Measurements from ENCODE around the gene LRPAP1.

The LRPAP1 gene

DNA sequence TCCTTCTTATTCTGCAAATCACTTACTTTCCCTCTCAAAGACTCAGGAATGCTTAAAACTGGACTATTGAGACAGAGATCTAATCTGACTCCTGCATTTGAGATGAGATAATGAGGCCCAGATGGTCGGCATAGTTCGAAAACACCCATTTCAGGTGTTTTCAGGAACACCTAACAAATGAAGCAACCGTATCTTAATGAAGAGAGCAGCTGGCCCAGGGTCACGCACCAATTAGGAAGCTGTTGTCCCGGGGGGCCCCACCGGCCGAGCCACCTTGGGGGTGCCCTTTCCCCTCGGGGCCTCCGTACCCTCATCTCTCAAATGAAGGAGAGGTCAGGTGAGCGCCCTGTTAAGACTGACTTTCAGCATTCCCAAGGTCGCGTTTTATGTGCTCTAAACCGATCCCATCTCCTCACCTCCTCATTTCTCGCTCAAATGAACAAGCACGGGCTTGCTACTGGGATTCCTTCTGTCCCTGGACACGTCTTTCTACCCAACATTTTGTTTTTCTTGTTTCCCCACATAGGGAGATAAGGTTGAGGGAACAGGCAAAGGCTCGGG lies 824 bp downstream of the LRPAP1 start:
- DNase-seq (ENCODE audit: low read depth) = no peak

DNA sequence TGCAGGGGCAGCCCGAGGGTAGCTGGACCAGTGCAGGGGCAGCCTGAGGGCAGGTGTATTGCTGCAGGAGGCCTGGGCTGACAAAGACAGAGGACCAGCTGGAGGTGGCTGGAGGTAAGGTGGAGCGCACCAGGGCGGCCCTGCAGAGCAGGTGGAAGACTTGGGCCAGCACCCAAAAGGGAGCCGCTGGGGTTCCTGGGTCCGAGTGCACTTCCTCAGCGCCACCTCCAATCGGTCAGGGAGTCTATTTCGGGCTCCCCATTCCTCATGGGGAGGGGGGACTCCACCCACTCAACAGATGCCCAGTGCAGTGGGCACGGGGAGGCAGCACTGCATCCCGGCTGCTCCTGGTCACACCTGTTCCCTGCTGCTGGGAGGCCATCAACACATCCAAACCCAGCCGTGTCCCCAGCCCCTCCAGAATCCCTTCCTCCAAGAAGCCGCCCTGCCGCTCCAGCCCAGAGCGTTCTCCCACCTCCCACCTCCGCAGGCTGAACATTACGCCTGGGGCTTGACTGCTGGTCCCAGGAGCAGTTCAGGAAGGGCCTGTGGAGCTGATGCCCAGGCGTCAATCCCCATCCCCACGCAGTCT lies 1.5 kb downstream of the LRPAP1 start:
- DNase-seq (ENCODE audit: low read depth) = no peak

DNA sequence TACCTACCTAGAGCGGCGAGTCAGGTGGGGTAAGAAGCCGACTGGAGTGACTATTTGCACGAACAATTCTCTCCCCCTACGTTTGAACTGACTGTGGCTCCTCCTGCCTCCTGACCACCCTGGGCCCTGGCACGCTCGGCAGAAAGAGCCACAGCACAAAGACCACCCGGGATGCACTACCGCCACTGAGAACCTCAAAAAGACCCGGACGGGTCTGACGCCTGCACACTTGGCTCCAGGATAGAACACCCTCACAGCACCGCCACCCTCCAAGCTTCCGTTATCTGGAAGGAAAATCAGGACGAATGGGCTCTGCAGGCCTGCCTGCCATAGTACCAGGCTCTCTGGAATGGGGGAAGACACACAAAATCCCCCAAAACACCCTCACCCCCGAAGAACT lies 2.2 kb downstream of the LRPAP1 start:
- no peak for DNase-seq (ENCODE audit: low read depth)

DNA sequence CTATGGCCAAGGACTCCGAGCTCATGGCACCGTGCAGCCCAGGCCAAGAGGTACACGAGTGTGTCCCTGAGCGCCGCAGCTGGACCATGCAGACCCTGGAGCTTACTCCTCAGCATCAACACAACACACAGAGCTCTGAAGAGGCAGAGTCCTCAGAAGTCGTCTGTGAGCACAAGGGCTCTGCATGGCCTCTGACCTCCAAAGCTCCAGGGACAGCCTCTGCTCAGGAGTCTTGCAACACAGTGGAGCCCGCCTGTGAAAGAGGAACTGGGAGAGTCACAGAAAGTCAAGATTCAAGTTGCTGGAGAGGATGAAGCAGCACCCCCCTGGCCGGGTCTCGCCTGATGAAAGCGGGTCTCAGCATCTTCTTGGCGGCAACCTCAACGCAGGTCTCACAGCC lies 2.9 kb downstream of the LRPAP1 start:
- no peak for DNase-seq (ENCODE audit: low read depth)

DNA sequence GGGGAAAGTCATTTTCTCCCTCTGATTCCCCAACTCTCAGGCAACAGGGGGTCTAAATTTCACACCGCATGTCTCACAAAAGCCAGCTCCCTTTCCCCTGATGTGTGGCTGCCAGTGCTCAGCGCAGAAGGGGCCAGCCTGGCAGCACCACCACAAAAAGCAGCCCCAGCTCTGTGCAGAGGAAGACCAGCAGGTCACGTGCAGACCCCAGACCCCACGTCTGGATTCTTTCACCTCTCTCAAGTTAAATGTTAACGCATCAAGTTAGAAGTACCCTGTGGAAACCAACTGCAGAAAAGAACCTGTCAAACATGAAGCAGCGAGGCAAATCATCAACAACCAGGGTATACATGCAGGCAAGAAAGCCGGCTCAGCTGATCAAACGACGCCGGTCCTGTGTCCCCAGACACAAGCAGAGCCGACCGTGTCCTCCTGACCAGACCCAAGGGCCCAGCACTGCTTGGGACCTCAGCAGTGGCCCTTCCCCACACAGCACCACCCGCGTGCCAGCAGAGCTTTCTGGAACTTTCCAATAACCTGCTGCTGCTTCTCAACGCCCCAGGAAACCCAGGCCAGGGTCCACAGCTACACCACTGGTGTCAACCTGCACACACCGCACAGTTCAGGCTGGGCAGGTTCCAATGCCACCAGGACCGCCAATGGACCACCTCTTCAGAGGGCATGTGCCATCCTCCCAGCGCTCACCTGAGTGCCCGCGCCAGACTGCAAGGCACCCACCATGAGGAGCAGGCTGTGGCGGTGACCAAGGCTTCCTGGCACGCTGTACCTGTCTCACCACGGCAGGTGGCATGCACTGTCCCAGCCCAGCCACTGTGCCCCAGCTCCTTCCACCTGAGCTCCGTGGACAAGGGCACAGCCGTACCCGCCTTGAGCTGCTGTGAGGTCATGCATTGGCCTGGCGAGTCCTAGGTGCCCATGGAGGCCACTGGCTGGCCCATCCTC lies 4.0 kb downstream of the LRPAP1 start:
- DNase-seq (ENCODE audit: low read depth) = no peak

DNA sequence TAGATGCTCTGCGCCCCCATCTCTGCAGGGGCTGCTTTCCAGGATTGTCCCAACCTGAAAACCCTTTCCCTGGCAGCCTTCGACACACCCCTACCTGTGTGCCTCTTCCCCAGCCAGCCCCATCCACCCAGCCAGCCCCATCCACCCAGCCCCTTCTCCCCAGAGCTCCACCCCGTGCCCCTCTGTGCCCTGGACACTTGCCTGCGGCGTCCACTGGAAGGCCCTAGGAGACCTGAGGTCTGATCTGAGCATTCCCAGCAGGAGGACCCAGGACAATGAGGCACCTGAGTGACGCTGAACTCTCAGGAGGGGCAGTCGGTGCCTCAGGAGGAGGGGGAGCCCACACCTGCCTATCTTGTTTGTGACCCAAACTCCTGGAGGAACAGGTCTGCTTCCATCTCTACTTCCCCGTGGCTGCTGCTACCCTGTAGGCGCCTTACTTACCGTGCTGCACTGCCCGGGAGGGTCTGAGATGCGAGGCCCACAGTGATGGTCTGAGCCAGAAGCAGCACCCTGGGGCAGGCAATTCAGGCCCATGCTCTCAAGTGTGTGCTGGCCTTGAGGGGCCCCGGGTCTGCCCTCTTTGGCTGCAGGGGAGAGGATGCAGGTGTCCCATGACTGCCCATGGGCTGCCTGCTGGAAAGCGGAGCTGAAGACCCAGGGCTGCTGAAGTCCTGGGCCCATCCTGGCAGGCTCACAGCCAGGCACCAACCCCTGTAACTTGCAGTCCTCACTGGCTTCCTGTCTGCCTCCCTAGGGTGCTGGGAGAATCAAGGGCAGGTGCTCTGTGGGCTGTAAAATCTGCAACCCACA lies 4.9 kb downstream of the LRPAP1 start:
- no peak for DNase-seq (ENCODE audit: low read depth)

DNA sequence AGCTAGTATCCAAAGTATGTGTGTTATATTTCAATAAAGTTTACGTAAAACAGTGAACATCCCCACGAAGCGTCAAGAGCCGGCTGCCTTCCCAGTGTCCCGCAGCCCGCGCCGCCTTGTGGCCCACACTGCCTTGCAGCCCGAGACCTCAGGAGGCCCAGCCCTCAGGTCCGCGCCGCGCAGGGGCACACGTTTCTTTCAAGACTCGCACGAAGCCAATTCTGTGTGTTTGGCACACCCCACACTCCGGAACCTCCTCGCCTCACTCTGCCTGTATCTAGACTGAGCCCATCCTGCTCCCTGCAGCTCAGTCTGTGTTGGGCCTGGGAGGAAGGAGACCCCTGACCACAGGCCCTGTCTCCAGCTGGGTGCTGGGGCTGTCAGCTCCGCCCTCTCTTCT lies 5.8 kb downstream of the LRPAP1 start:
- DNase-seq (ENCODE audit: low read depth) = no peak

DNA sequence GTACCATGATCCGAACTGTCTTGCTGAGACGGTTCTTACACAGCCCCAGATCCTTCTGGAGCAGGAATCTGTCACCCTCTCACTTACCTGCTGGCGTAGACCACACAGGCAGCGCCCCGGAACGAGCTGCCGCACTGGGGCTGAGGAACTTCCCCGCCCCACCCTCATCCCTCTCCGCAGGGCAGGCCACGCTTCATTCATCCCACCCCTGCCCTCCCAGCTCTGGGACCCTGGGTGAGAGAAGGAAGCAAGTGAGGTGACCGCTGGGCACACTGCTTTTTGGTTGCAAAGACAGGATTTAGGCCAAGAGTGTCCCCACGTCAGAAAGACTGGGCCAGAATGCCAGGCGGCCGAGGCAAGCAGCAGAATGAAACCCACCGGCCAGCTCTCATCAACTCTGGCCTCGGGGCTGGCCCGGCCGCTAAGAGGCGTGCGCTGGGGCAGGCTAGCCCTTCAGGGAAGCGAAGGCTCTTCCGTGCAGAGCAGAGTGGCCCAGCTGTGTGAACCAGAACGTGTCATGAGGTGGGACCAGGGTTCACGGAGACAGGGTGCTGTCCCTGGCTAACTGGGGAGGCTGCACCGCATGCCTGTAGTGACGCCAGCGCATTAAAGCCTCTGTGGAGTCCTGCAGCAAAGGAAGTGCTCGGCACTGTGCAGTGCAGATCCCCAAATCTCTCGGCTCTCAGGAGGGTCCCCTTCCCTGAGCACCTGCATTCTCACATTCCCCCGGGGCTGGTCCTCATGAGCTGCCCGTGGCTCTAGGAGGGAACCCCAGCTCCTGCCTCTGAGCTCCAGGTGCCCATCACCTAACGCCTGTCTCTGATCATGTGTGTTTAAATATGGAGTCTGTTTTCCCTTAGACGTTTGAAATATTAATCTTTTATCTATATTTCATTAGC lies 6.4 kb downstream of the LRPAP1 start:
- no peak for DNase-seq (ENCODE audit: low read depth)

DNA sequence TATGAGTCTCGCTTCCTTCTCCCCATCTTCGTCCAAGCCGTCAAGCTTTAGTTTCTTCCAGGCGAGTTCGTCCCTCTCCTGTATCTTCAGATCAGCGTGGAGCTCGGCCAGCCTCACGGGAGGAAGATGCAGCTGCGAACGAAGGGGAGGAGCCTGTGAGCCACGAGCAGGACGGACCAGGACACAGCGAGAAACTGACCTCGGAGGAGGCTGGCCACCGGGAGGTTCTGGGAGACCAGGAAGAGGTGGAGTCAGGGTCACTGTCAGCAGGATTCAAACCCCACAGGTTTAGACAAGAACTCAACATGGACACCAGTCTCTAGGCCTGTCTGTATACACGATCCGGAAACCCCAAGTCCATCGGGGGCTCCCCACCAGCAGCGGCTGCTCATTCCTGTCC lies 7.3 kb downstream of the LRPAP1 start:
- no peak for DNase-seq (ENCODE audit: low read depth)

DNA sequence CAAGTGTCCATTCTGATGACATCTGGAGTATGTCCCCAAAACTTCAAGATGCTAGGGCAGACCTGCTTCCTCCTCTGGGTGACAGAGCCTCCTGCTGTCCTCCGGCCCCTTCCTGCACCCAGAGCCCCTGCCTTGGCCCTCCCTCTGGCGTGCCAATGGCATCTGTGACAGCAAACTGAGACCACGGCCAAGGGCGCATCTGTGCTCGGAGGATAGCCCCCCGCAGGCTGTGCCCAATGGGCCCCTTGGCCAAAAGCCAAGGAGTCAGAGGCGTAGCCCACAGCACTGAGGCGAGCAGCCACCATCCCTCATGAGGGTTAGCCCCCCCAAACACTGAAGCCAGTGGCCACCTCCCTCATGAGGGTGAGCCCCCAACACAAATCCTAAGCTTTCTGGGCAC lies 7.9 kb downstream of the LRPAP1 start:
- DNase-seq (ENCODE audit: low read depth) = no peak

DNA sequence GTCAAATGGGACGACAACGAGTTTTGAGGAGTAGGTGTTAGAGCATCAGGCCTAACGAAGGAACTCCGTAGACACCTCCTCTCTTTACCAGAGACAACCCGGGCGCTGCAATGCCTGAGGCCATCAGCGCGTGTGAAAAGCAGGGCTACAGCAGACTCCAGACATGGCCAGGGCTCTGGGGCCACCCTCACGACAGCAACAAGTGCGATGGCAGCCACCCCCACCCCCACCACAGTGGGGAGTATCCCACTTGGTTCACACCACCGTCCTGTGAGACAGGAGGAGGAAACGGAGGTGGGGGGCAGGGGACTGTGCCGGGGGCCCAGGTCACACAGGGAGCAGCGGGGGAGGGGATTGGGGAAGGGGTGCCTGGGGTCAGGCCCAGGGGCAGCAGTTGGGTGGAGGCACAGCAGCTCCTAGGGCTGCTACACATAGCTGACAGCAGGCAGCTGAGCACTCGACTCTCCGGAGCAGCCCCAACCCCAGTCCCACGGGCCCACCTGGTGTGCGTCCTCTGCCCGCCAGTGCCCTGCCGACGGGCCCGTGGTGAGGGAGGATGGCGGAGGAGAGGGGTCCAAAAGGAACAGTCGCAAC lies 8.5 kb downstream of the LRPAP1 start:
- no peak for DNase-seq (ENCODE audit: low read depth)

DNA sequence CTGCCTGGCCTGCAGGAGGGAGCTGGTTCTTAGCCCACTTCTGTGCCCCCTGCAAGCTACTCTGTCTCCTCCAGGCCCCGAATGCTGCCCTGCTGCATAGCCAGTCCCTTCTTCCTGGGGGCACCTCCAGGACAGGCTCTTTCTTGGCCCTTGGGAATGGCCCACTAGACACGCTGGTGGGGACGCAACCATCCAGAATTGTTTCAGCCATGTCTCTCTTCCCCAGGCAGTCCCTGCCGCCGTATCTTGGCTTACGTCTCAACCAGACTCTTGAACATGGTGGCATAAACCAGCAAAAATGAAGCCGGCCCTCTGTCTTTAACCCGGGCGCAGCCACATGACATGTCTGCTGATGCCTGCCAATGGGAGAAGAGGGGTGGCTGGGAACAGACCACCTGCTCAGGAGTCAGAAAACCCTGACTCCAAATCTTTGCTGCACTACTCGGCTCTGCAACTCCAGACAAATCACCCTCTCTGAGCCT lies 9.0 kb downstream of the LRPAP1 start:
- no peak for DNase-seq (ENCODE audit: low read depth)

DNA sequence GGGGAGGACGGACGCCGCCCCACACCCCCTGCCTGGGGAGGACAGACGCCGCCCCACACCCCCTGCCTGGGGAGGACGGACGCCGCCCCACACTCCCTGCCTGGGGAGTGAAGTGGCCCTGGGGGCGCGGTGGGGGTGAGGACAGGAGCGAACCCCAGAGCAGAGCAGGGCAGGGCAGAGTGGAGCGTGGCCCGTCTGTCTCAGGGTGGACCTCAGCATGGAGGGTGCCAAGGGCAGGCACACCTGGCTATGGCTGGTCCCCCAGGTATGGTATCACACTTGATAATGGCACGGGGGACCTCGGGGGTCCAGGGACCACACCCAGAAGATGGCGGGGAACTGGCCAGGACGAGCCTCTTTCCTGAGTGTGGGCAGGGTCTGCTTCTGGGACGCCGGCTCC lies 9.6 kb downstream of the LRPAP1 start:
- no peak for DNase-seq (ENCODE audit: low read depth)

DNA sequence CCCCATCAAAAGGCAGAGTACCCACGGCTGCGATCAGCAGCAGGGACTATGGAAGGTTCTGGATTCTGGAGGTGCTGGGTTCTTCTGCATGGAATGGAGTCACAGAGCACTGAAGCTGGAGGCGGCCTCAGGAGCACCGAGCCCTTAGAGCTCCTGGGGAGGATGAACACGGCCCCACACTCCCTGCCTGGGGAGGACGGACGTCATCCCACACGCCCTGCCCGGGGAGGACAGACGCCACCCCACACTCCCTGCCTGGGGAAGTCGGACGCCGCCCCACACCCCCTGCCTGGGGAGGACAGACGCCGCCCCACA lies 9.9 kb downstream of the LRPAP1 start:
- DNase-seq (ENCODE audit: low read depth) = no peak

DNA sequence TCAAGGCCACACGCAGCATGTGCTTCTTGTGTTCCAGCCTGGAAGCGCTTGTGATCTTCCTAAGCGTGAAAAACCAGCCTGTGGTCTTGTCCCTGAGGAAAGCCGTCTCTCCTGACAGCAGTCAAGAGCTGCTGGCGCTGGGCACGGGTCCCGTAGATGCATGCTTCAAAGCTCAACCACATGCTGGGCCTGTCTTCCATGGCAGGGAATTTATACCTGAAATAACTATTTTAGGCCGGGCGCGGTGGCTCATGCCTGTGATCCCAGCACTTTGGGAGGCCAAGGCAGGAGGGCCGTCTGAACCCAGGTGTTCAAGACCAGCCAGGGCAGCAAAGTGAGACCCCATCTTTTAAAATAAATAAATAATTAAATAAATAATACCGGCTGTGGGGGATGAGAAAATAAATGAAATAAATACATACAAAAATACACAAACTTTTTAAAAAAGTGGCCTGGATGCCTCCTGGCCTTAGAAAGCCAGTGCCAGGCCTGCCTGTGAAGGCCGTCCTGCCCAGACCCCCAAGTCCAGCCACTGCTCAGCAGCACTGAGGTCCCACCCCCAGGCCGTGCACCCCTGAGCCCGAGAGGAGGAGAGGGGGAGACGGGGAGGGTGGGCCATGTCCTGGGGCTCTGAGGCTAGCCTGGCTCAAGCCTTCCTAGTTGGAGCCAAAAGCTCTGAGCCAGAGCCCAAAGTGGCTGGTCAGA lies 10.4 kb downstream of the LRPAP1 start:
- no peak for DNase-seq (ENCODE audit: low read depth)

DNA sequence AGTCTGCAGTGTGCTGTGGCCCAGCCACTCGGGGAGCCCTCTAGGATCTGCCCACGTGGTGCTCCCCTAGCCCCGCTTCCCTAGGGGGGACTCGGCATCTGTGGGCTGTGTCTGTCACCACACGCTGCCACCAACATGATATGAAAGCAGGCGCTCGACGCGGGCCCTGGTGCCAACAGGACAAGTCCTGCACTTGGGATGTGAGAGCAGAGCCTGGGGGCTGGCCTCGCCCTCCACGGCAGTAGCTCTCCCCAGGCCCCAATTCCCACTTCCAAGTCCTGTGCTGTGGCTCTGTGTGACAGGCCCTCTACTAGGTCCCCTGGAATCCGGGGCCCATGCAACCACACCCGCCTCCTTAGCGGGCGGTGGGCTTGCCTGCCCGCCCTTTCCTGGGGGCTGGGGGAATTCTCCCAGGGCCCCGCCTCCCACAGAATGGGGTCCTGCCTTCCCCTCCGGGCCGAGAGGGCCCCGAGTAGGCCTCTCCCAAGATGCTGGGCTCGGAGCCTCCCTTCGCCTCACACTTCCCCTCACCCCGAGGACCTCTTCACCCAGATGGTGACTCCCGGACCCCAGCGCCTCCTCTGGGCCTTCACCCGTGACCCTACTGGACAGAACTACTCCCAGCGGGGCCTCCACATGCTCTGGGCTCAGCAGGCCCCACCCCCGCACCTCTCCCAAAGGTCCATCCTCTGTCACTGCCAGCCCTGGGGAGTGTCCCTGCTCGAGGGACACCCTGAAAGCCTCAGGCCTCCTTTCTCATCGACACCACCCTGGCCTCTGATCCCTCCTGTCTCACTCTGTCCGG lies 11.2 kb downstream of the LRPAP1 start:
- DNase-seq (ENCODE audit: low read depth) = no peak

DNA sequence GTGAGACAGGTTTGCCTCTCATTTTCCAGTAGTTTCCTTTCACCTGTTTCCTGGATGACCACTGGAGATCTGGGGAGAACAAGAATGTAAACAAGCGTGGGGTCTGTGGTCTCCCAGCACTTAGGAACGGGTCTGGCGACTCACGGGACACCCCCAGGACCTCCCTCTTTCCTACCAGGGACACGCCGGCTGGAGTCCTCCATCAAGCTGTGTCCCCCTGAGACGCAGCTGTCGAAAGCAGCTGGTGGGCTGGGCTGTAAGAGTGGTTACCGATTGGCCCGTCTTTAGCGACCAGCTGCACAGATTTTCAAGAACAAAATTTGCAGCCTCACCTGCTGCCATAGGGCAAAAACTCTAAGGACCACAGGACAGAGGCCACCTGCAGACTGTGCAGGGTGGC lies 11.9 kb downstream of the LRPAP1 start:
- no peak for DNase-seq (ENCODE audit: low read depth)

DNA sequence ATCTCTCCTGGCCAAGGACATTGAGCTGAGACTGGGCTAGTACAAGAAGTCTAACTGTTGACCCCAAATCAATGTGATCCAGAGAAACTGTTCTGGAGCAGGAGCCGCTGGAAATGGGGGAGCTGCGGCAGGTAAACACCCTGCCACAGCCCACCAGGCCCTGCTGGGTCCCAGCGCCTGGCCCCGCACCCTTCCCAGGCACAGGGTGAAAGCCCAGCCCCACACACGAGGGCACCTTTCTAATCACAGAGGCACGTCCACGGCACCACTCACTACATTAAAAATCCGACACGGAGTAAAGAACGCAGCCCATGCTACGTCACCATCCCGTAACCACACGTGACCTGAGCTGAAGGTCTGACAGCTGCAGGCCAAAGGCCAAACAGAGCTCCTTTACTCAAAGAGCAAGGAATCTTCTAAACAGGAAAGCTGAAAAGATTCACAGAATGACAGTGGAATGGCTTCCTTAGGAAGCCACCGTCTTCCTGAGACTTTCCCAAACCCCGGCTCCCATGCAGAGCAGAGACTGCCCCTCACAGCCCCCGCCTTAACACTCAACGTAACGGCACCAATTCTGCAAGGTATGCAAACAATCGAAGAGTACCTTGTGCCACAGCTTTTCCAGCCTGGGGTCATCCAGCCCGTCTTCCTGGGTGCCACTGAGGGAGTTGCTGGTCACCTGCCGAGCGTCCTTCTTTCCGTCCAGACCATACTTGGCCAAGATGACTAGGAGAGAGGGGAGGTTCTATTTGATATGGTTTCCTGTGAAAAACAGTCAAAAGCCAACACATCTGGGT lies 12.6 kb downstream of the LRPAP1 start:
- DNase-seq (ENCODE audit: low read depth) = no peak

DNA sequence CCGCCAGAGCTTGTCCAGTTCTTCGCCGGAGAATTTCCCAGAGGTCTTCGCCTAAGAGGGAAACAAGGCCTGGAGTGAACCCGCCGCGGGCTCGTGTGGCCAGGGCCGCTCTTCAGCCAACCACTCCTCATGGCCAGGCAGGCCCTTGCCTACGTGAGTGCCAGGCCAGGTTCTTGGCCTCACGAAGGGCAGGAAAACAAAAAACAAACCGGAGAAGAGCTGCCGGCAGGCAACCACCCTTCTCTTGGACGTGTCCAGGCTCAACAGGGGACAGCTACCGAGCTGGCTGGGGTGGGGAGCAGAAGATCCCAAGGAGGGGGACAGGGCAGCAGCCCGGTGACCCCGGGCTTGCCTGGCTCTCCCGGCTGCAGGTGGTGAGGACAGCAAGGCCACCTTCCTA lies 13.3 kb downstream of the LRPAP1 start:
- no peak for DNase-seq (ENCODE audit: low read depth)

Data from activated T-helper 9 cell treated with anti-CD3 and anti-CD28 coated beads, Interleukin-2, amount 50 U/mL, for 16 hours (primary cell).